ENCODE measurements around the gene URGCP. TPM values are rescaled to one million over a fixed set of nuclear protein-coding genes. Genes with fewer than 3 reads are reported as not detected.

Gene URGCP
- total and polyA plus RNA-seq, 3 experiments from 2014 or later, result 33.1 to 37.8 (median 34.7) TPM

GRCh38 chr7:43884617-43885016 lies 21.8 kb downstream of the URGCP start:
- no peak for DNase-seq
- Mint-ChIP-seq H3K9me3 (no peaks in the 10 kb centered on the region), H3K4me1 (peaks cover 12 to 13% (median 13%) of the 10 kb centered on the region in 3 donors), H3K4me3 (no peak overlapping the region), H3K27ac (peak overlapping the region in 1 of 8 donors; percentile 6), H3K27me3 (no peaks in the 10 kb centered on the region), H3K36me3 (peaks cover 0 to 56% (median 17%) of the 10 kb centered on the region in 3 donors)
- Histone ChIP-seq H3K27me3 (ENCODE audit: insufficient read depth, low read length, poor library complexity, severe bottlenecking) (no peaks in the 10 kb centered on the region), H3K4me1 (ENCODE audit: insufficient read depth, low read length) (no peaks in the 10 kb centered on the region), H3K9me3 (ENCODE audit: low read length) (no peaks in the 10 kb centered on the region), H3K36me3 (ENCODE audit: insufficient read depth, low read length) (peaks cover 17% of the 10 kb centered on the region), H3K27ac (ENCODE audit: low read depth, low read length) (no peak overlapping the region), H3K4me3 (ENCODE audit: low read length) (no peak overlapping the region)
- CTCF ChIA-PET, result interaction anchor here (0.5 kb wide), 1 partner anchor 45 kb away, joined by 3 read pairs; no protein-coding TSS in a partner anchor
- POLR2A ChIA-PET, result no interaction called here

DNA sequence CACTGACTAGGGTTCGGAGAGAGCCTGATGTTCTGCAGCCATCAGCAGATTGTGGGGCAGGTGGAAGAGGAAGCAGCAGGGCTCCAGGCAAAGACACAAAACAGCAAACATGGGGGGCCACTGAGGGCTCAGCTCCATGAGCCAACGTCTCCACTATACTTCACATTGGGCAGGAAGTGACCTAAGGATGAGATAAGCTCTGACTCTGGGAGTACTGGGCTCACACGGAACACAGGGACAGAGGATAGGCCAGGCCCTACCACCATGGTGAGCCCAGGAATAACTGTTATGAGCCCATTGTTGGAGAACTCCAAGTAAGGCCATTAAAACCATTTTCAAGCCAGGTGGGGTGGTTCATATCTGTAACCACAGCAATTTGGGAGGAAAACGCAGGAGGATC lies 22.2 kb downstream of the URGCP start:
- no peak for DNase-seq
- Mint-ChIP-seq H3K27me3 (no peaks in the 10 kb centered on the region), H3K27ac (peak overlapping the region in 3 of 8 donors; percentile 6 to 81 (median 46)), H3K9me3 (no peaks in the 10 kb centered on the region), H3K36me3 (peaks cover 0 to 61% (median 18%) of the 10 kb centered on the region in 3 donors), H3K4me3 (no peak overlapping the region), H3K4me1 (peaks cover 8 to 9% (median 9%) of the 10 kb centered on the region in 3 donors)
- H3K9me3 ChIP-seq (ENCODE audit: low read length), result no peaks in the 10 kb centered on the region
- peaks cover 20% of the 10 kb centered on the region for H3K36me3 ChIP-seq (ENCODE audit: insufficient read depth, low read length)
- POLR2A ChIA-PET, result no interaction called here
- H3K4me1 ChIP-seq (ENCODE audit: insufficient read depth, low read length), result no peaks in the 10 kb centered on the region
- CTCF ChIA-PET, result interaction anchor here (0.5 kb wide), 1 partner anchor 45 kb away, joined by 3 read pairs; no protein-coding TSS in a partner anchor
- no peaks in the 10 kb centered on the region for H3K27me3 ChIP-seq (ENCODE audit: insufficient read depth, low read length, poor library complexity, severe bottlenecking)
- no peak overlapping the region for H3K27ac ChIP-seq (ENCODE audit: low read depth, low read length)
- H3K4me3 ChIP-seq (ENCODE audit: low read length), result no peak overlapping the region

DNA sequence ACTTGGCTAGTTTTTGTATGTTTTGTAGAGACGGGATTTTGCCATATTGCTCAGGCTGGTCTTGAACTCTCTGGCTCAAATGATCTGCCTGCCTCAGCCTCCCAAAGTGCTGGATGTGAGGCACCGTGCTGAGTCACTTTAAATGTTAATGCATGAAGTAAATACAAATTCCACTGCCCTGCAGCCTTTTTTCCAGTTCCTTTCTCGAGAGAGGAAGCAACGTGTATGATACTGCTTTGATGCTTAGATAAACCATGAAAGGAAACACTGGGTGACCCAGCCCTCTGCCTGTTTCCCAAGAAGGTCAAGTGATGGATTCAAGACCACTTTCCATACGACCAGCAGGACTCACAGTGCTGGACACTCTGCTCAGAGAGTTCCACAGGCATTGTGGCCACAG lies 25.8 kb downstream of the URGCP start:
- H3K27ac Mint-ChIP-seq, result no peak overlapping the region
- peaks cover 4 to 87% (median 28%) of the 10 kb centered on the region in 3 donors for H3K36me3 Mint-ChIP-seq
- CTCF ChIA-PET, result no interaction called here

DNA sequence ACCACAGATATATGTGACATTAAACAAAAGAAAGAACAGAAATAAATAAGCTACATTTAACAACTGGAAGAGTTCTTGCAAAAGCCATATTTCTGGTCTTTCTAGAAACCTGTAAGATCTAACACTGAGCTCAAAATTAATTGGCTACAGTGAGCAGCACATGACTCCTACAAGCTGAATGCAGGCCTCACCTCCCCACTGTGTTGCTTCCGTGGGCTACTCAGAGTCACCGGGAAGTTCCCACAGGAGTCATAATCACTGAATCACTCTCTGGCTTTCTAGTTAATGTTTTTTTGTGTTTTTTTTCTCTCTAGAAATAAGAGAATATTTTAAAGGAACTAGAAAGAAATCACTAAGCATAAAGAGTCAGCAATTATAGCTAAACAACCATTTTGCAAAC lies 26.9 kb downstream of the URGCP start:
- peaks cover 34% of the 10 kb centered on the region for H3K36me3 ChIP-seq (ENCODE audit: insufficient read depth, low read length)
- Mint-ChIP-seq H3K4me3 (no peak overlapping the region), H3K27me3 (no peaks in the 10 kb centered on the region), H3K4me1 (no peaks in the 10 kb centered on the region), H3K36me3 (peaks cover 4 to 84% (median 28%) of the 10 kb centered on the region in 3 donors), H3K9me3 (no peaks in the 10 kb centered on the region), H3K27ac (no peak overlapping the region)
- no peak overlapping the region for H3K27ac ChIP-seq (ENCODE audit: low read depth, low read length)
- no peaks in the 10 kb centered on the region for H3K4me1 ChIP-seq (ENCODE audit: insufficient read depth, low read length)
- CTCF ChIA-PET, result no interaction called here
- H3K4me3 ChIP-seq (ENCODE audit: low read length), result no peak overlapping the region
- POLR2A ChIA-PET, result interaction anchor here (0.6 kb wide), 1 partner anchor 20 kb away, joined by 3 read pairs; no protein-coding TSS in a partner anchor
- DNase-seq, result no peak
- no peaks in the 10 kb centered on the region for H3K9me3 ChIP-seq (ENCODE audit: low read length)
- H3K27me3 ChIP-seq (ENCODE audit: insufficient read depth, low read length, poor library complexity, severe bottlenecking), result no peaks in the 10 kb centered on the region

More for the DNA sequence above, 25.8 kb downstream of the URGCP start:
- H3K36me3 ChIP-seq (ENCODE audit: insufficient read depth, low read length), result peaks cover 35% of the 10 kb centered on the region
- Mint-ChIP-seq H3K4me3 (no peak overlapping the region), H3K27me3 (no peaks in the 10 kb centered on the region), H3K9me3 (no peaks in the 10 kb centered on the region), H3K4me1 (no peaks in the 10 kb centered on the region)
- POLR2A ChIA-PET, result interaction anchor here (0.6 kb wide), 1 partner anchor 751 kb away, joined by 3 read pairs; no protein-coding TSS in a partner anchor
- H3K27me3 ChIP-seq (ENCODE audit: insufficient read depth, low read length, poor library complexity, severe bottlenecking), result no peaks in the 10 kb centered on the region
- H3K4me3 ChIP-seq (ENCODE audit: low read length), result no peak overlapping the region
- H3K9me3 ChIP-seq (ENCODE audit: low read length), result no peaks in the 10 kb centered on the region
- H3K4me1 ChIP-seq (ENCODE audit: insufficient read depth, low read length), result no peaks in the 10 kb centered on the region
- no peak overlapping the region for H3K27ac ChIP-seq (ENCODE audit: low read depth, low read length)
- no peak for DNase-seq

- no peak for DNase-seq
- Mint-ChIP-seq H3K4me1 (no peaks in the 10 kb centered on the region), H3K4me3 (no peak overlapping the region), H3K9me3 (no peaks in the 10 kb centered on the region), H3K27ac (peak overlapping the region in 2 of 8 donors; percentile 61 to 74), H3K27me3 (no peaks in the 10 kb centered on the region), H3K36me3 (peaks cover 4 to 78% (median 28%) of the 10 kb centered on the region in 3 donors)
- no peaks in the 10 kb centered on the region for H3K27me3 ChIP-seq (ENCODE audit: insufficient read depth, low read length, poor library complexity, severe bottlenecking)
- H3K4me1 ChIP-seq (ENCODE audit: insufficient read depth, low read length), result no peaks in the 10 kb centered on the region
- H3K27ac ChIP-seq (ENCODE audit: low read depth, low read length), result no peak overlapping the region
- H3K36me3 ChIP-seq (ENCODE audit: insufficient read depth, low read length), result peaks cover 34% of the 10 kb centered on the region
- ChIA-PET POLR2A (no interaction called here), CTCF (no interaction called here)
- no peaks in the 10 kb centered on the region for H3K9me3 ChIP-seq (ENCODE audit: low read length)
- H3K4me3 ChIP-seq (ENCODE audit: low read length), result no peak overlapping the region
These were observed 27.5 kb downstream of the URGCP start for GRCh38 chr7:43878867-43879266.

DNA sequence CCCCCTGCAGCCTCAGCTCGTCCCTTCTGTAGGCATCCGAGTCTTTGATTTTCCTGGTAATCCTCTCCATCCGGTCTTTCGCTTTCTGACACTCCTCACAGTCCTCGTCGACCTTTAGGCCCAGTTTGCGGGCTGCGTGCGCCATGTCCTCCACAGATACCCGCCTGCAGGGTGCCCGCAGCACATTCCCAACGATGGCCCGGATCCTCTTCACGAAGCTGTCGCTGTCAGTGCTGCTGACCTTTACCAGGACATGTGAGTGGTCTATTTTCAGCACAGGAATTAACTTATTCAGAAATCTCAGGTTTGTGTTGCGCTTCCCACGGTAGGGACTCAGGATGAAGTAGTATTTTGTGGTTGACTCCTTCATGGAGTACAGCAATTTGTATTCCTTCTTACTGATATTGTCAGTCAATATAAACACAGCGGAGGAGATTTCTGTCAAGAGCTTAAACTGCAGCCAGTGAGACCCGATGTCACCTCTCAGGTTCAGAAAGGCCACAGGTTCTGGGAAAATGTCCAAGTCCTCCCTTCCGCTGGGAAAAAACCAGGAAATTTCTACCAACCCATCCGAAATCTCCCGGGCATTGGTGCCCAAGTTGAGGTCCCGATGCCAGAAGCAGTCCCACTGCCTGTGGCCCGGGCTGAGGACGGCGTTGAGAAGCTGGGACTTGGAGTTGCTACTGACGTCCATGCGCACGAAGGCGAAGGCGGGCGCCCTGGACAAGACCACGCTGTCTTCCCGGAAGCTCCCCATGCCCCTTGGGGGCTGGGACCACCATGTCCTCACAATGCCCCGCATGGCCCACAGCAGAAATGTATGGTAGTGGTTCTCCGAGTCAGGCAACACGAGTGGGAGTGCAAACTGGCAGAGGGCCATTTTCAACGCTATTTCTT lies 28.2 kb downstream of the URGCP start:
- Histone ChIP-seq H3K9me3 (ENCODE audit: low read length) (no peaks in the 10 kb centered on the region), H3K4me3 (ENCODE audit: low read length) (no peak overlapping the region), H3K27me3 (ENCODE audit: insufficient read depth, low read length, poor library complexity, severe bottlenecking) (no peaks in the 10 kb centered on the region), H3K4me1 (ENCODE audit: insufficient read depth, low read length) (no peaks in the 10 kb centered on the region), H3K27ac (ENCODE audit: low read depth, low read length) (no peak overlapping the region), H3K36me3 (ENCODE audit: insufficient read depth, low read length) (peaks cover 34% of the 10 kb centered on the region)
- no peaks in the 10 kb centered on the region for H3K27me3 Mint-ChIP-seq
- peaks cover 4 to 73% (median 25%) of the 10 kb centered on the region in 3 donors for H3K36me3 Mint-ChIP-seq
- DNase-seq, result no peak
- no peaks in the 10 kb centered on the region for H3K9me3 Mint-ChIP-seq
- H3K27ac Mint-ChIP-seq, result no peak overlapping the region
- ChIA-PET POLR2A (no interaction called here), CTCF (no interaction called here)
- no peak overlapping the region for H3K4me3 Mint-ChIP-seq
- H3K4me1 Mint-ChIP-seq, result no peaks in the 10 kb centered on the region

DNA sequence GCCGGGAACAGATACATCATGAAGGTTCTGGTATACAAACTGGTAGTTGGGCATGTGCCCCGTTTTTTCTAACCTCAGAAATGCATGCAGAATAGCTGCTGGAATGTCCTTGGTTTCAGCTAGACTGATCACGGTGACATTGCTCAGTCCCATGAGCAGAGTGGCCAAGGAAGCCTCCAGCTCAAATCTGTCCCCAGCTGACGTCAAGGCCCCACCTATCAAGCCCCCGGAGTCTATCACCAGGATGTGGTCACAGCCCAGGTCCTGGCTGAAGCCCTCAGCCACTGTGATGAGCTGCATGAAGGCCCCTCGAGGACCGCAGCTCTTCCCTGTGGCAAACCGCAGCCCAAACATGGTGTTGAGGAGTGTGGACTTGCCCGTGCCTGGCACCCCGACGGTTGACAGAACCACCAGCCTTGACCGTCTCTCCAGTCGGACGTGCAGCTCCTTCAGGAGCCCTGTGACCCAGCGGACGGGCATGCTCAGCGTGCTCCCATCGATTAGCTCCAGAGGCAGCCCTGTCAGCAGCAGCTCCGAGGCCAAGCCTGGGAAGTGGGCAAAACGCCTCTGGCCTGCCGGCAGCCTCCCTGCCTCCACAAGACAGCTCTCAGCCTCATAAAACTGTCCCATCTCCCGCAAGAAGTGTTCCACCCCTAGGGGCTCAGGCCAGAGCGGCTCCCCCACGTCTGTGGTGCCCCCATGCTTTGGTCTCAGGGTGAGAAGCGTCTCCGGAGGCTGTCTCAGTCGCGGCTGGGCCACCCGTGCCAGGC lies 29.2 kb downstream of the URGCP start:
- DNase-seq, result no peak
- peaks cover 34% of the 10 kb centered on the region for H3K36me3 ChIP-seq (ENCODE audit: insufficient read depth, low read length)
- H3K27ac ChIP-seq (ENCODE audit: low read depth, low read length), result no peak overlapping the region
- CTCF ChIA-PET, result no interaction called here
- Mint-ChIP-seq H3K27me3 (no peaks in the 10 kb centered on the region), H3K4me1 (no peaks in the 10 kb centered on the region), H3K27ac (peak overlapping the region in 1 of 8 donors; percentile 92), H3K9me3 (no peaks in the 10 kb centered on the region), H3K4me3 (no peak overlapping the region), H3K36me3 (peaks cover 4 to 69% (median 23%) of the 10 kb centered on the region in 3 donors)
- POLR2A ChIA-PET, result no interaction called here
- H3K4me3 ChIP-seq (ENCODE audit: low read length), result no peak overlapping the region
- no peaks in the 10 kb centered on the region for H3K4me1 ChIP-seq (ENCODE audit: insufficient read depth, low read length)
- H3K9me3 ChIP-seq (ENCODE audit: low read length), result no peaks in the 10 kb centered on the region
- H3K27me3 ChIP-seq (ENCODE audit: insufficient read depth, low read length, poor library complexity, severe bottlenecking), result no peaks in the 10 kb centered on the region

- Histone ChIP-seq H3K27me3 (ENCODE audit: insufficient read depth, low read length, poor library complexity, severe bottlenecking) (no peaks in the 10 kb centered on the region), H3K4me1 (ENCODE audit: insufficient read depth, low read length) (no peaks in the 10 kb centered on the region), H3K36me3 (ENCODE audit: insufficient read depth, low read length) (peaks cover 32% of the 10 kb centered on the region), H3K9me3 (ENCODE audit: low read length) (no peaks in the 10 kb centered on the region), H3K4me3 (ENCODE audit: low read length) (no peak overlapping the region), H3K27ac (ENCODE audit: low read depth, low read length) (no peak overlapping the region)
- Mint-ChIP-seq H3K4me1 (no peaks in the 10 kb centered on the region), H3K36me3 (peaks cover 4 to 61% (median 18%) of the 10 kb centered on the region in 3 donors), H3K4me3 (no peak overlapping the region), H3K27me3 (no peaks in the 10 kb centered on the region), H3K9me3 (no peaks in the 10 kb centered on the region), H3K27ac (peak overlapping the region in 1 of 8 donors; percentile 92)
- no peak for DNase-seq
- ChIA-PET POLR2A (no interaction called here), CTCF (no interaction called here)
These were observed 30.2 kb downstream of the URGCP start for GRCh38 chr7:43876241-43876640.
